Ovary (tissue), 9 donors: ENCODE measurements around the gene CXCL9. TPM values are rescaled to one million over a fixed set of nuclear protein-coding genes. Genes with fewer than 3 reads are reported as not detected.
"Not testable (repeated sequence)": the region's sequence is repeated elsewhere in the genome, so short reads cannot be mapped to it uniquely, and the experiment has no call there.

Source experiments
- DNase-seq, 5 donors: peaks; one replicate each; pipeline ENCODE4 v3.0.0-alpha.2; 2019 to 2020
- H3K27ac ChIP-seq, 2 donors: fragments of 200-600 bp; one replicate each; pipeline versions ENCODE4 v1.5.1 to v1.8.0; 2019 to 2022
- H3K27me3 ChIP-seq: fragments of 200-600 bp; one replicate; pipeline ENCODE4 v1.8.0; 2022
- H3K36me3 ChIP-seq: fragments of 200-600 bp; sonication (generic); one replicate; pipeline ENCODE4 v1.5.1; 2019
- H3K4me1 ChIP-seq: one replicate; pipeline ENCODE4 v1.8.1; 2013; ENCODE audit warnings: mild to moderate bottlenecking, moderate library complexity; ENCODE audit not compliant: insufficient read depth
- H3K4me3 ChIP-seq: fragments of 200-600 bp; sonication (generic); one replicate; pipeline ENCODE4 v1.5.1; 2017
- H3K9me3 ChIP-seq, 2 donors: fragments of 200-600 bp in 1 of 2; sonication (generic) in 1 of 2; one replicate each; pipeline versions ENCODE4 v1.5.1 to v1.8.1; 2013 to 2019; ENCODE audit warnings: mild to moderate bottlenecking in 1 of 2, moderate library complexity in 1 of 2
- EP300 ChIP-seq: sonication (generic); formaldehyde crosslinking; IDR thresholded peaks from one replicate; pipeline ENCODE4 v1.6.1; 2017; ENCODE audit warnings: antibody characterized with exemption
- POLR2A ChIP-seq: fragments of 450-650 bp; IDR thresholded peaks from one replicate; pipeline ENCODE4 v1.6.1; 2017; ENCODE audit warnings: antibody characterized with exemption, mild to moderate bottlenecking, moderate library complexity
- WGBS, 3 donors: extraction: QIAGEN DNeasy Blood & Tissue Kit in 1 of 3; methylation state at CpG; one replicate each; pipeline versions ENCODE4 v1.1.5 to v1.1.7; 2013 to 2017; 5-methylcytosine and 5-hydroxymethylcytosine counted together
- intact Hi-C, 4 donors: fragments of 100-400 bp; cut with DNase I; formaldehyde crosslinking; loops; one replicate each; pipeline versions ENCODE4 v1.11.0 to v1.15.1; 2022 to 2023
- polyA plus RNA-seq, 2 donors: library from polyadenylated mRNA; stranded (reverse); fragments of 200-250 nt in 1 of 2; fragments of 350-450 nt in 1 of 2; fragmentation: Illumina TruSeq in 1 of 2; extraction: RNeasy Lipid Tissue Mini Kit (QIAGEN cat#74804) in 1 of 2; gene quantifications; one replicate each; pipeline ENCODE4 v1.2.3, GENCODE V29; 2013 to 2014
- total RNA-seq, 7 donors: library from RNA; depleted of rRNA in 2 of 7; stranded (reverse); fragments of >200 nt in 2 of 7; fragmentation: NEBNext Ultra II Directional in 3 of 7; extraction: Animal tissue kit (Norgen Biotek cat#: 25700) in 3 of 7; gene quantifications; one replicate each; pipeline versions ENCODE4 v1.1.0 to v1.2.4, GENCODE V29; 2016 to 2023
- TF ChIP-seq, protein P1 (sequence below), 3 donors: fragments of 450-650 bp in 2 of 3; fragments of 200-600 bp in 1 of 3; IDR thresholded peaks; one replicate each; pipeline versions ENCODE4 v1.5.1 to v1.8.0; 2016 to 2022; ENCODE audit warnings: antibody characterized with exemption in 3 of 3, mild to moderate bottlenecking in 1 of 3
- donor health status: DM: no; HTN: no; CAD: no; lungs with moderate emphysema.
- donor health status: DM: no; HTN: no; CAD: no.
- donor health status: Bipolar disorder and iron deficiency.
- donor health status: DM: yes; HTN: yes; CAD: no.
- donor health status: DM: no; HTN: no; CAD: no.
- donor health status: DM: yes; HTN: yes; CAD: no.

The CXCL9 gene
- total and polyA plus RNA-seq, 9 donors, result 0.06 to 8.2 (median 0.20) TPM; not detected in 4

DNA sequence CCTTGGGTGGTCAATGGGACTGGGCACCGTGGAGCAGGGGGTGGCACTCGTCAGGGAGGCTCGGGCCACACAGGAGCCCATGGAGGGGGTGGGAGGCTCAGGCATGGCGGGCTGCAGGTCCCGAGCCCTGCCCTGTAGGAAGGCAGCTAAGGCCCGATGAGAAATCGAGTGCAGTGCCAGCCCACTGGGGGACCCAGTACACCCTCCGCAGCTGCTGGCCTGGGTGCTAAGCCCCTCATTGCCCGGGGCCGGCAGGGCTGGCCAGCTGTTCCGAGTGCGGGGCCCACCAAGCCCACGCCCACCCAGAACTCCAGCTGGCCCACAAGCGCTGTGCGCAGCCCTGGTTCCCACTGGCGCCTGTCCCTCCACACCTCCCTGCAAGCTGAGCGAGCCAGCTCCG lies 36.0 kb upstream of the CXCL9 start:
- H3K27me3 ChIP-seq, intact Hi-C loops, H3K36me3 ChIP-seq, DNase-seq, H3K9me3 ChIP-seq, H3K27ac ChIP-seq, H3K4me1 ChIP-seq, H3K4me3 ChIP-seq: not testable (repeated sequence)
- WGBS, 3 donors, result 94 to 98% (median 96%) methylated on average over 12 to 18 of the region's 18 CpGs

DNA sequence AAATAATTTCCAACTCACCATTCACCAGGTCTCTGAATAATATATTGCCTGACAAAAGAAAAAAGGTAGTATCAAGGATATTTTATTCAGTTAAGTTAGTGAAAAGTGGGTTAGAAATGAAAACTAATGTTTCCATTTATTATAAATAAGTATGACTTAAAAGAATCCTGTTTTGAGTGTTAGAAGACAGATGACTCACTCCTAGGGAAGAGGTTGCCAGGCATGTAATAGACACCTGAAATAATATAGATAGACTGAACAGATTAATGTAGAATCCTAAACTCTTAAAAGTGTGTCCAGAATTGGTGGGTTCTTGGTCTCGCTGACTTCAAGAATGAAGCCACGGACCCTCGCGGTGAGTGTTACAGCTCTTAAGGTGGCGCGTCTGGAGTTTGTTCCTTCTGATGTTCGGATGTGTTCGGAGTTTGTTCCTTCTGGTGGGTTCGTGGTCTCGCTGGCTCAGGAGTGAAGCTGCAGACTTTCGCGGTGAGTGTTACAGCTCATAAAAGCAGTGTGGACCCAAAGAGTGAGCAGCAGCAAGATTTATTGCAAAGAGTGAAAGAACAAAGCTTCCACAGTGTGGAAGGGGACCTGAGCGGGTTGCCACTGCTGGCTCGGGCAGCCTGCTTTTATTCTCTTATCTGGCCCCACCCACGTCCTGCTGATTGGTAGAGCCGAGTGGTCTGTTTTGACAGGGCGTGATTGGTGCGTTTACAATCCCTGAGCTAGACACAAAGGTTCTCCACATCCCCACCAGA lies 35.1 kb upstream of the CXCL9 start:
- H3K9me3 ChIP-seq, H3K27ac ChIP-seq, H3K4me1 ChIP-seq, H3K27me3 ChIP-seq, H3K36me3 ChIP-seq, intact Hi-C loops, H3K4me3 ChIP-seq, DNase-seq: not testable (repeated sequence)
- WGBS, 3 donors, result 82 to 87% (median 84%) methylated on average over 17 to 18 of the region's 18 CpGs

DNA sequence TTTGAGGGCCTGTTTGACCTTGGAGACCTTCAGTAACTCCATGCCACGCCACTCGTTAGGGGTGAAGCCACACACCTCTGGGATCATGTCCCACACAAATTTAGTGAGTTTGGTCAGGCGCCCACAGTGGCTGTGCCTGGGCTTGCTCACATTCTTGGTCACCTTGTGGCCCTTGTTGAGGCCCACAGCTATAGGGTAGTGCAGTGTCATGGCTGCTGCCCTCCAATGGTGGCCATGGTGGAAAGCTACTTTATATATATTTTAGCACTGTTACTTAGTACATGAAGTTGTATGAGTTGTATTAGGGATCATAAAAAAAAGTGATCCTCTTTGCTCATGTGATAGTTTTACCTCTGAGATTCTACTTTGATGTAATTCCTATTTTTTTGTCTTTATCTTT lies 29.5 kb upstream of the CXCL9 start:
- Histone ChIP-seq H3K9me3 (no peaks in the 10 kb centered on the region), H3K27me3 (no peaks in the 10 kb centered on the region), H3K4me1 (no peaks in the 10 kb centered on the region), H3K27ac (no peak overlapping the region), H3K36me3 (no peaks in the 10 kb centered on the region), H3K4me3 (no peak overlapping the region)
- WGBS, 3 donors, result 77 to 85% (median 81%) methylated on average over 3 of the region's 3 CpGs
- DNase-seq, result no peak
- TF ChIP-seq, protein P1, sequence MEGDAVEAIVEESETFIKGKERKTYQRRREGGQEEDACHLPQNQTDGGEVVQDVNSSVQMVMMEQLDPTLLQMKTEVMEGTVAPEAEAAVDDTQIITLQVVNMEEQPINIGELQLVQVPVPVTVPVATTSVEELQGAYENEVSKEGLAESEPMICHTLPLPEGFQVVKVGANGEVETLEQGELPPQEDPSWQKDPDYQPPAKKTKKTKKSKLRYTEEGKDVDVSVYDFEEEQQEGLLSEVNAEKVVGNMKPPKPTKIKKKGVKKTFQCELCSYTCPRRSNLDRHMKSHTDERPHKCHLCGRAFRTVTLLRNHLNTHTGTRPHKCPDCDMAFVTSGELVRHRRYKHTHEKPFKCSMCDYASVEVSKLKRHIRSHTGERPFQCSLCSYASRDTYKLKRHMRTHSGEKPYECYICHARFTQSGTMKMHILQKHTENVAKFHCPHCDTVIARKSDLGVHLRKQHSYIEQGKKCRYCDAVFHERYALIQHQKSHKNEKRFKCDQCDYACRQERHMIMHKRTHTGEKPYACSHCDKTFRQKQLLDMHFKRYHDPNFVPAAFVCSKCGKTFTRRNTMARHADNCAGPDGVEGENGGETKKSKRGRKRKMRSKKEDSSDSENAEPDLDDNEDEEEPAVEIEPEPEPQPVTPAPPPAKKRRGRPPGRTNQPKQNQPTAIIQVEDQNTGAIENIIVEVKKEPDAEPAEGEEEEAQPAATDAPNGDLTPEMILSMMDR (IDR thresholded peaks at IDR 0.05), result no peak
- TF ChIP-seq POLR2A, result no peak
- TF ChIP-seq EP300, result no peak
- intact Hi-C loops, result no loop called here

DNA sequence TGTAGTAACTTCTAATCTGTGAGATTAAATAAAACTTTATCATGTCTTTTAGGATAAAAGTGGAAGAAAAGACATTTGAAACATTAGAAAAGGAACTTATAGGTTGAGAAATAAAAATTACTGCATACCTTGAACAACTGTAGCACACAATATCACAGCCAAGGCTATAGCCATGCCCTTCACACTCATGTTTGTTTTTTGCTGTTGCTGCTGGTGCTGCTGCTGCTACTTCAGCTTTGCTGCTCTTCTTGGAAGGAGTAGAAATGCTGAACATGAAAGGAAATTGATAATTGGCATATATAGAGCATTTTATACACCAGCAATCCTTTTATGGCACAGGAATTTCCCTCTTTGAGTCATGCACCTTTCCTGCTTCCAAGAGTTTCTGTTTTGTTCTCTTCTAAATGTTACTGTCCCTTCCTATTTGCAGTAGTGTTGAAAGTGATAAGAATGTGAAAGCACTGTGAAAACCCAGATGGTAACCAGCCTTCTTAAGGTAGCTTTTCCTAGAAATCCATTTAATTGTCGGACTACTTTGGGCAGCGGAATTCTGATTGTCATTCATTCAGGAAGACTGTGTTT lies 28.6 kb upstream of the CXCL9 start, which contains the start of gene CXCL11:
Gene CXCL11 (minus strand): TSS at position 272 of the 582 bp plus-strand sequence. CDS start 83 bp downstream, at position 189.
- Histone ChIP-seq H3K9me3 (no peaks in the 10 kb centered on the region), H3K27ac (no peak within 1 kb of the TSS), H3K4me1 (no peaks in the 10 kb centered on the region), H3K4me3 (no peak within 1 kb of the TSS), H3K27me3 (no peaks in the 10 kb centered on the region), H3K36me3 (no peaks in the 10 kb centered on the region)
- intact Hi-C loops, result no loop called here
- 80 to 87% (median 86%) methylated on average over 2 of the region's 2 CpGs for WGBS, 3 donors
- DNase-seq, result no peak
- no peak for TF ChIP-seq EP300
- TF ChIP-seq, protein P1 (IDR thresholded peaks at IDR 0.05), result no peak
- no peak for TF ChIP-seq POLR2A

DNA sequence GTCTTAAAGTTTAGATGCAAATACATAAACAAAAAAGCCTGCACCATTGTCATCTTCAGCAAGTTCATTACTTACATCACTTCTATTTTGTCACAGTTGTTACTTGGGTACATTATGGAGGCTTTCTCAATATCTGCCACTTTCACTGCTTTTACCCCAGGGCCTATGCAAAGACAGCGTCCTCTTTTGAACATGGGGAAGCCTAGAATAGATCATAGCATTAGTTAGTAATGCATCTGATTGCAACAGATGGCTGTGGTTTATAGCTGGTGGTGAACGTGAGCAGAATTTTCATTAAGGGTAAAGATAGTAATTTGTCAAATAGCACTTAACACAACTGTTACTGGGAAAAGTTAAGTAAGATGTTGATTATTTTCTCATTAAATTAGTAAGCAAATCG lies 27.8 kb upstream of the CXCL9 start:
- Histone ChIP-seq H3K4me1 (no peaks in the 10 kb centered on the region), H3K4me3 (no peak overlapping the region), H3K9me3 (no peaks in the 10 kb centered on the region), H3K27me3 (no peaks in the 10 kb centered on the region), H3K27ac (no peak overlapping the region), H3K36me3 (no peaks in the 10 kb centered on the region)
- intact Hi-C loops, result no loop called here
- DNase-seq, result no peak
- TF ChIP-seq EP300, result no peak
- TF ChIP-seq, protein P1 (IDR thresholded peaks at IDR 0.05), result no peak
- TF ChIP-seq POLR2A, result no peak
- 59 to 64% (median 62%) methylated on average over 3 of the region's 3 CpGs for WGBS, 3 donors
